CD4-positive, alpha-beta T cell treated with Interleukin-10 for 1 hour (primary cell): Measurements from ENCODE around the gene TMBIM4.

Experiments
- DNase-seq: peaks from one replicate; pipeline ENCODE4 v3.0.0-alpha.2; 2020

TMBIM4 gene

GRCh38 chr12:66085998-66086397 is 83.8 kb downstream of the TMBIM4 start:
- no peak for DNase-seq
